HepG2 (cell line): ENCODE results near the gene SNRNP25. TPM values are rescaled to one million over a fixed set of nuclear protein-coding genes. Genes with fewer than 3 reads are reported as not detected.

Experiments
- ARNT2 ChIP-seq: sonication (generic); formaldehyde crosslinking; IDR thresholded peaks from 2 replicates; pipeline ENCODE4 v1.8.0; 2022; ENCODE audit warnings: mild to moderate bottlenecking, low read depth, missing genetic modification reagents, moderate library complexity
- ATRX ChIP-seq: sonication (generic); formaldehyde crosslinking; IDR thresholded peaks from 2 replicates; pipeline ENCODE4 v1.4.0; 2020; ENCODE audit warnings: missing genetic modification reagents, borderline replicate concordance
- FOXA1 ChIP-seq, 2 experiments: fragments of 450-650 bp in 1 of 2; sonication (generic) in 1 of 2; formaldehyde crosslinking in 1 of 2; IDR thresholded peaks; 2 replicates each; pipeline versions ENCODE4 v1.4.0 to v1.6.1; 2016 to 2020; ENCODE audit warnings: missing genetic modification reagents in 1 of 2
- GABPA ChIP-seq, 2 experiments: IDR thresholded peaks; 2 replicates each; pipeline ENCODE4 v1.6.1; 2011 to 2016; ENCODE audit warnings: low read depth in 2 of 2, low read length in 1 of 2, missing biosample characterization in 1 of 2, missing genetic modification characterization in 1 of 2
- GATAD1 ChIP-seq: IDR thresholded peaks from 2 replicates; pipeline ENCODE4 v1.6.1; 2016; ENCODE audit warnings: missing genetic modification reagents, missing compliant biosample characterization
- MAFK ChIP-seq, 2 experiments: IDR thresholded peaks in 1 of 2; conservative IDR thresholded peaks in 1 of 2; 2 replicates each; pipeline ENCODE4 v1.6.1; 2011; ENCODE audit warnings: improper control_type of control experiment in 2 of 2, low read length in 2 of 2
- MTF1 ChIP-seq: sonication (generic); formaldehyde crosslinking; IDR thresholded peaks from 2 replicates; pipeline ENCODE4 v1.5.0; 2020; ENCODE audit warnings: missing genetic modification reagents
- NFATC3 ChIP-seq: sonication (generic); formaldehyde crosslinking; IDR thresholded peaks from 2 replicates; pipeline ENCODE4 v1.5.1; 2020; ENCODE audit warnings: mild to moderate bottlenecking, missing genetic modification reagents
- PHF21A ChIP-seq: sonication (generic); formaldehyde crosslinking; IDR thresholded peaks from 2 replicates; pipeline ENCODE4 v1.5.0; 2020; ENCODE audit warnings: mild to moderate bottlenecking, missing genetic modification reagents
- SP1 ChIP-seq, 2 experiments: fragments of 450-650 bp in 1 of 2; sonication (generic) in 1 of 2; formaldehyde crosslinking in 1 of 2; IDR thresholded peaks; 2 replicates each; pipeline versions ENCODE4 v1.4.0 to v1.6.1; 2016 to 2020; ENCODE audit warnings: missing genetic modification reagents in 1 of 2
- ZNF703 ChIP-seq: sonication (generic); formaldehyde crosslinking; IDR thresholded peaks from 2 replicates; pipeline ENCODE4 v1.5.1; 2020; ENCODE audit warnings: missing genetic modification reagents, mild to moderate bottlenecking, moderate library complexity, borderline replicate concordance
- ZNF772 ChIP-seq: sonication (generic); formaldehyde crosslinking; IDR thresholded peaks from 2 replicates; pipeline ENCODE4 v1.5.0; 2020; ENCODE audit warnings: mild to moderate bottlenecking, missing genetic modification reagents
- polyA plus RNA-seq, 8 experiments: library from polyadenylated mRNA; depleted of rRNA in 3 of 8; stranded (reverse) in 7 of 8; unstranded in 1 of 8; fragments of >200 nt; fragmentation: Illumina TruSeq in 4 of 8; extraction: Trizol in 4 of 8; gene quantifications; 2 replicates each; pipeline versions ENCODE4 v1.2.1 to v1.2.3, GENCODE V29; 2011 to 2016; ENCODE audit warnings: low read depth in 4 of 8, missing spikeins in 1 of 8, mixed read lengths in 1 of 8; ENCODE audit not compliant: insufficient read depth in 1 of 8
- total RNA-seq, 5 experiments: library from RNA; depleted of rRNA; stranded (reverse); fragments of >200 nt; fragmentation: Illumina TruSeq; extraction: Trizol; gene quantifications; 2 replicates each; pipeline ENCODE4 v1.2.3, GENCODE V29; 2016; ENCODE audit warnings: low read depth in 1 of 5
- TF ChIP-seq, protein P1 (sequence below), 2 experiments: sonication (generic) in 1 of 2; formaldehyde crosslinking in 1 of 2; IDR thresholded peaks; 2 replicates each; pipeline versions ENCODE4 v1.4.0 to v1.6.1; 2016 to 2020; ENCODE audit warnings: borderline replicate concordance in 1 of 2, low read depth in 1 of 2, mild to moderate bottlenecking in 1 of 2, missing genetic modification reagents in 1 of 2
- TF ChIP-seq, protein P2 (sequence below): sonication (generic); formaldehyde crosslinking; IDR thresholded peaks from 2 replicates; pipeline ENCODE4 v1.5.0; 2020; ENCODE audit warnings: missing genetic modification reagents
- TF ChIP-seq, protein P3 (sequence below): IDR thresholded peaks from 2 replicates; pipeline ENCODE4 v1.6.1; 2016; ENCODE audit warnings: low read depth, control low read depth

SNRNP25 gene
- total and polyA plus RNA-seq, 2 of the 13 experiments (the other 11 are each of a cell fraction or from before 2014, with no cell fraction given): 34.1 to 97.4 TPM

DNA sequence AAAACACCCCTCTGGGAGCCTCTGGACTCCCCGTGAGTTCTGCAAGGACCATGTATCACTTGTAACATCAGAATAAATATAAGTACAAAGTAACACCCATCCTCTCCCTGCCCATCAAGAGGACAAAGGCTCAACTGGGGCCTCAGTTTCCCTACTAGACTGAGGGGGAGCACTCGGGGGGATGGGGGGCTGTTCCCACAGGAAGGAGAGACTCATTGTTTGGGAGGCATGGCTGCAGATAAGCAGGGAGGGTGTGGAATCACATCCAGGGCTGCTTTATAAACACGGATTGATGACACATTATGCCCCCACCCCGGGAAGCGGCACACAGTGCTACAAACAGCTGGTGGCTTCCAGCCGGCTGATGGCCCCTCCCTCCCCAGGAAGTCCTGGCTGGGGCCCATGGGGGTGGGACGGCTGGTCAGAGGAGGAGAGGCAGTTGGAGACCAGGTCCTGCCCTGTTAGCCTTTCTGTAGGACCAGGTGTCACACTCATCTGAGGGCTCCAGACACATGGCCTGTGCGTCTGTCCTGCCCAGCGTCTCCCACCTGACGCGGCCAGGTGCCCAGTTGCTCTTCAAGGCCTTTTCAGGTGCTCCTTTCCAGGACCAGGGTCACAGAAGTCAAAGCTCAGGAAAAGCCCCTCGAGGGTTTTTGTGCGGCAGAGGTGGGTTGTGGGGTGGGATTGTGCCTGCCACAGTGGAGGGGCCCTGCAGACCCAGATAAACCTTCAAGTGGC lies 23.1 kb downstream of the SNRNP25 start (continued):
- TF ChIP-seq, protein P1, sequence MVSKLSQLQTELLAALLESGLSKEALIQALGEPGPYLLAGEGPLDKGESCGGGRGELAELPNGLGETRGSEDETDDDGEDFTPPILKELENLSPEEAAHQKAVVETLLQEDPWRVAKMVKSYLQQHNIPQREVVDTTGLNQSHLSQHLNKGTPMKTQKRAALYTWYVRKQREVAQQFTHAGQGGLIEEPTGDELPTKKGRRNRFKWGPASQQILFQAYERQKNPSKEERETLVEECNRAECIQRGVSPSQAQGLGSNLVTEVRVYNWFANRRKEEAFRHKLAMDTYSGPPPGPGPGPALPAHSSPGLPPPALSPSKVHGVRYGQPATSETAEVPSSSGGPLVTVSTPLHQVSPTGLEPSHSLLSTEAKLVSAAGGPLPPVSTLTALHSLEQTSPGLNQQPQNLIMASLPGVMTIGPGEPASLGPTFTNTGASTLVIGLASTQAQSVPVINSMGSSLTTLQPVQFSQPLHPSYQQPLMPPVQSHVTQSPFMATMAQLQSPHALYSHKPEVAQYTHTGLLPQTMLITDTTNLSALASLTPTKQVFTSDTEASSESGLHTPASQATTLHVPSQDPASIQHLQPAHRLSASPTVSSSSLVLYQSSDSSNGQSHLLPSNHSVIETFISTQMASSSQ (IDR thresholded peaks at IDR 0.05; ENCODE audit: low read depth): no peak
- TF ChIP-seq, protein P1 (CRISPR knock-in tag; IDR thresholded peaks at IDR 0.05; ENCODE audit: borderline replicate concordance): no peak
- 0 out of 2 replicates have a peak, but pooled peaks have one; percentile 1 for TF ChIP-seq PHF21A
- TF ChIP-seq ARNT2: peak; percentile 33; the same call in 1 of the 2 replicates
- no peak for TF ChIP-seq SP1 (IDR thresholded peaks at IDR 0.05)
- TF ChIP-seq SP1 (CRISPR knock-in tag; IDR thresholded peaks at IDR 0.05): 0 out of 2 replicates have a peak, but pooled peaks have one; percentile 1
- TF ChIP-seq GABPA (IDR thresholded peaks at IDR 0.05; ENCODE audit: low read depth, low read length): no peak
- peak; percentile 52 for TF ChIP-seq GABPA (CRISPR knock-in tag; IDR thresholded peaks at IDR 0.05; ENCODE audit: low read depth)
- TF ChIP-seq, protein P2, sequence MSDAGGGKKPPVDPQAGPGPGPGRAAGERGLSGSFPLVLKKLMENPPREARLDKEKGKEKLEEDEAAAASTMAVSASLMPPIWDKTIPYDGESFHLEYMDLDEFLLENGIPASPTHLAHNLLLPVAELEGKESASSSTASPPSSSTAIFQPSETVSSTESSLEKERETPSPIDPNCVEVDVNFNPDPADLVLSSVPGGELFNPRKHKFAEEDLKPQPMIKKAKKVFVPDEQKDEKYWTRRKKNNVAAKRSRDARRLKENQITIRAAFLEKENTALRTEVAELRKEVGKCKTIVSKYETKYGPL (CRISPR knock-in tag): no peak
- no peak for TF ChIP-seq ZNF703 (CRISPR knock-in tag)
- peak; percentile 55; the same call in 1 of the 2 replicates for TF ChIP-seq NFATC3 (CRISPR knock-in tag)
- TF ChIP-seq GATAD1 (CRISPR knock-in tag): no peak
- TF ChIP-seq, protein P3, sequence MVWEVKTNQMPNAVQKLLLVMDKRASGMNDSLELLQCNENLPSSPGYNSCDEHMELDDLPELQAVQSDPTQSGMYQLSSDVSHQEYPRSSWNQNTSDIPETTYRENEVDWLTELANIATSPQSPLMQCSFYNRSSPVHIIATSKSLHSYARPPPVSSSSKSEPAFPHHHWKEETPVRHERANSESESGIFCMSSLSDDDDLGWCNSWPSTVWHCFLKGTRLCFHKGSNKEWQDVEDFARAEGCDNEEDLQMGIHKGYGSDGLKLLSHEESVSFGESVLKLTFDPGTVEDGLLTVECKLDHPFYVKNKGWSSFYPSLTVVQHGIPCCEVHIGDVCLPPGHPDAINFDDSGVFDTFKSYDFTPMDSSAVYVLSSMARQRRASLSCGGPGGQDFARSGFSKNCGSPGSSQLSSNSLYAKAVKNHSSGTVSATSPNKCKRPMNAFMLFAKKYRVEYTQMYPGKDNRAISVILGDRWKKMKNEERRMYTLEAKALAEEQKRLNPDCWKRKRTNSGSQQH: no peak
- no peak for TF ChIP-seq ATRX (CRISPR knock-in tag)
- TF ChIP-seq ZNF772: no peak
- TF ChIP-seq FOXA1 (IDR thresholded peaks at IDR 0.05): no peak
- TF ChIP-seq FOXA1 (CRISPR knock-in tag; IDR thresholded peaks at IDR 0.05): peak; percentile 23; the same call in 1 of the 2 replicates
- no peak for TF ChIP-seq MAFK (conservative IDR thresholded peaks at IDR 0.05 in 1 of 2, IDR thresholded peaks at IDR 0.05 in 1 of 2; ENCODE audit: low read length in 2 of 2)
- no peak for TF ChIP-seq MTF1
